T follicular helper cell (primary cell): ENCODE data around the gene TEX35.

Experiments
- DNase-seq: peaks from one replicate; pipeline ENCODE4 v3.0.0-alpha.2; 2020; ENCODE audit warnings: low read depth
- total RNA-seq, 2 experiments: gene quantifications; one replicate each; lab custom pipeline; 2026; lab: John Stamatoyannopoulos, UW

Gene TEX35
- 0 reads per million in 2 experiments for total RNA-seq

GRCh38 chr1:178512566-178513277, at the start of gene TEX35:
TSS of gene TEX35 (plus strand) at chr1:178513109. CDS start at chr1:178513189, 80 bp downstream.
- no peak for DNase-seq

- no peak for DNase-seq
Observed at GRCh38 chr1:178464141-178464540, 48.8 kb upstream of the TEX35 start.

GRCh38 chr1:178464566-178464965, 48.3 kb upstream of the TEX35 start:
- no peak for DNase-seq

GRCh38 chr1:178465011-178465410, 47.9 kb upstream of the TEX35 start:
- DNase-seq: no peak

GRCh38 chr1:178467837-178468236, 45.1 kb upstream of the TEX35 start:
- no peak for DNase-seq

- DNase-seq: no peak
Observed at GRCh38 chr1:178470411-178470960, 42.4 kb upstream of the TEX35 start.

GRCh38 chr1:178472531-178472930, 40.4 kb upstream of the TEX35 start:
- DNase-seq: no peak

- no peak for DNase-seq
Observed at GRCh38 chr1:178477373-178477772, 35.5 kb upstream of the TEX35 start.

GRCh38 chr1:178477841-178478240, 35.1 kb upstream of the TEX35 start:
- no peak for DNase-seq

GRCh38 chr1:178483251-178483957, 29.5 kb upstream of the TEX35 start:
- DNase-seq: no peak

- no peak for DNase-seq
Observed at GRCh38 chr1:178484698-178485225, 28.1 kb upstream of the TEX35 start.

- DNase-seq: no peak
Observed at GRCh38 chr1:178485541-178485981, 27.3 kb upstream of the TEX35 start.

- no peak for DNase-seq
Observed at GRCh38 chr1:178486100-178487069, 26.5 kb upstream of the TEX35 start.

- DNase-seq: no peak
Observed at GRCh38 chr1:178487070-178487615, 25.8 kb upstream of the TEX35 start.

- DNase-seq: no peak
Observed at GRCh38 chr1:178488393-178488792, 24.5 kb upstream of the TEX35 start.

GRCh38 chr1:178489399-178489798, 23.5 kb upstream of the TEX35 start:
- DNase-seq: no peak

GRCh38 chr1:178490136-178490535, 22.8 kb upstream of the TEX35 start:
- no peak for DNase-seq

- no peak for DNase-seq
Observed at GRCh38 chr1:178490967-178491366, 21.9 kb upstream of the TEX35 start.

- DNase-seq: no peak
Observed at GRCh38 chr1:178491721-178492120, 21.2 kb upstream of the TEX35 start.

GRCh38 chr1:178492341-178492740, 20.6 kb upstream of the TEX35 start:
- DNase-seq: no peak

- DNase-seq: no peak
Observed at GRCh38 chr1:178493301-178493741, 19.6 kb upstream of the TEX35 start.
